ENCODE measurements around the gene KRT222.

The KRT222 gene

DNA sequence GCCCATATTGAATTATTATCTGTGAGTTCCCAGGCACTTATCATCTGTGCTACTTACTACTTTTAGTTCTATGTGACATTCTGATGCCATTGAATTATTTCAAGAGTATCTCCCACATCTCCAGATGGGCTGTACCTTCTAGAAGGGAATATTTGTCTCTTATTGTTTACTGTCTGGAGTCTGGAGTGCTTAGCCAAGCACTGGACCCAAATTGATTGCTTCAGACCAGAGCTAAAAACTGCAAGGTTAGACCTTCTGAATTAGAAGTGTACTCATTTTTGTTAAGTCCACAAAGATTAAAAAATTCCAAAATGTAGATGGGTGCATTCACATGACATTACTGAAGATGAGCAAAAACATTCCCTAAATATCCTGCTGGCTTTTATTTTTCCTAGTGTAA lies 16.0 kb upstream of the KRT222 start:
- Mint-ChIP-seq H3K36me3 (ENCODE audit: low read depth) (no peaks in the 10 kb centered on the region), H3K4me1 (ENCODE audit: low read depth) (peaks cover 7% of the 10 kb centered on the region), H3K27me3 (ENCODE audit: low read depth) (peaks cover 38% of the 10 kb centered on the region), H3K27ac (no peak overlapping the region), H3K9me3 (no peaks in the 10 kb centered on the region), H3K4me3 (no peak overlapping the region)
- no peak for DNase-seq (ENCODE audit: low spot score)

DNA sequence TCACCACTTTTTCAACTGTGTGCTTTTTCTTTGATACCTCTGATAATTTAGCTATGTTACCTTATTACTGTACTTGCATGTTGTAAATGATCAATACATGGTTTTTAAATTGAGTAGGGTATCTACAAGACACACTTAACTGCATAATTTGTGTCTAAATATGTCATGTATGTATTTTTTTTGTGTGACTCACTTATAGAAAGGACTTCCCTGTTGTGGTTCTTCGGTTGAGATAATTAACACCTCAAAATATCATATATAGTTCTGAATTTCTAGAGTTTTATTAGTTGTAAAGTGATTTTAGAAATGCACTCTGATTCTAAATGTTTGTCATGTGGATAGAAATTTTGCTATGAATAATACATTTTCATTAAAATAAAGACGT lies 14.5 kb upstream of the KRT222 start:
- DNase-seq (ENCODE audit: low spot score) = no peak
- Mint-ChIP-seq H3K27me3 (ENCODE audit: low read depth) (peaks cover 46% of the 10 kb centered on the region), H3K4me3 (no peak overlapping the region), H3K27ac (no peak overlapping the region), H3K9me3 (no peaks in the 10 kb centered on the region), H3K36me3 (ENCODE audit: low read depth) (no peaks in the 10 kb centered on the region), H3K4me1 (ENCODE audit: low read depth) (peaks cover 7% of the 10 kb centered on the region)

DNA sequence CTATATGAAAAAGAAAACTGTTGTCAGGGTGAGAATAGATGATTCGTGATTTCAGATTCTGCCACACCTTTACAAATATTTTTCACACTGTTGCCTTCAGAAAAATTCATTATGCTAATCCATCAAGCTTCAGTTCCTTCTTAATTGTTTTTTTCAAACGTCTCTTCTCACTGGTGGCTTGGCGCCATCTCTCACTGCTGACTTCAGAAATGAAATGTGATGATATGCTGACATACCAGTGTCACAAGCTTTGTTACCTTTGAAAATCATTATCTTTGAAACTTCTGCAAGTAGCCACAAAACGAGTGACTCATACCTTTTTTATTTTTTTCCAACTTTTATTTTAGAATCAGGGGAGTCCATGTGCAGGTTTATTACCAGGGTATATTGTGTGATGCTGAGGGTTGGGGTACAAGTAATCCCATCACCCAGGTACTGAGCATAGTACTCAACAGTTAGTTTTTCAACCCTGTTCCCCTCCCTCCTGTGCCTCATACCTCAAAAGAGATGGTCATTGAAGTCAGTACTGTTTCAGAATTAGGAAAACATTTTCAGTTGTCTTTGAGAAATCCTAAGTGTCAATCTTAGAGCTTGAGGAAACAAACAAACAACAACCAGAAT lies 14.0 kb upstream of the KRT222 start:
- Mint-ChIP-seq H3K9me3 (no peaks in the 10 kb centered on the region), H3K36me3 (ENCODE audit: low read depth) (no peaks in the 10 kb centered on the region), H3K27me3 (ENCODE audit: low read depth) (peaks cover 49% of the 10 kb centered on the region), H3K27ac (no peak overlapping the region), H3K4me1 (ENCODE audit: low read depth) (peaks cover 7% of the 10 kb centered on the region), H3K4me3 (no peak overlapping the region)
- DNase-seq (ENCODE audit: low spot score) = no peak

DNA sequence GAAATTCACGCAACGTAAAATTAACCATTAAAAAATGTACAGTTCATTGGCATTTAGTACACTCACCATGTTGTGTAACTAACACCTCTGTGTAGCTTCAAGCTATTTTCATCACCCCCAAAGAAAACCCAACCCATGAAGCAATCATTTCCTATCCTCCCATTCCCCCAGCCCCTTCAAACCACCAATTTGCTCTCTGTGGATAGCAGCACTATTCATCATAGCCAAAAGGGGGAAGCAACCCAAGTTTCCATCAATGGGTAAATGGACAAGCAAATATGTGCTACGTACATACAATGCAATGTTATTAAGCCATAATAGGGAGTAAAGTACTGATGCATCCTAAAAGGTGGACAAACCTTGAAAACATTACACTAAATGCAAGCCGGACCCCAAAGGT lies 10.9 kb upstream of the KRT222 start:
- no peak for DNase-seq (ENCODE audit: low spot score)
- H3K4me3 Mint-ChIP-seq = no peak overlapping the region
- H3K9me3 Mint-ChIP-seq = no peaks in the 10 kb centered on the region
- no peak overlapping the region for H3K27ac Mint-ChIP-seq
- peaks cover 54% of the 10 kb centered on the region for H3K27me3 Mint-ChIP-seq (ENCODE audit: low read depth)
- peaks cover 7% of the 10 kb centered on the region for H3K4me1 Mint-ChIP-seq (ENCODE audit: low read depth)
- H3K36me3 Mint-ChIP-seq (ENCODE audit: low read depth) = no peaks in the 10 kb centered on the region

DNA sequence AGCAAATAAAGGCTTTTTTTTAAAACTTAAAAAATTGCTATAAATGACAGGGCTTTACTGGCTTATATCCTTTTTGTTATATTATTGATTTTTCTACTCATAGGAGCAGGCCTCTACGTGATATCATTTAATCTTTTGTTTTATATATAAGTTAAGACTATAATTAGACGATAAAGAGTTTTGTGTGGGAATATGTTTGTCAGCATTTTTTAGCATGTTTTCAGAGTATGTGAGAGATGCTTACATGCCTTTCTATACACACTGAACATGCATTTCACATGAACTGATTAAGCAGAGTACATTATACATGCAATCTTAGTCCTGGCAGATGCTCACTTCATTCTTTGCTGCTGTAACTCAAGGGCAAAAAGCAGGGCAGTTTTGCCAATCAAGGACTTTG lies 7.7 kb upstream of the KRT222 start:
- no peaks in the 10 kb centered on the region for H3K36me3 Mint-ChIP-seq (ENCODE audit: low read depth)
- DNase-seq (ENCODE audit: low spot score) = no peak
- H3K4me3 Mint-ChIP-seq = no peak overlapping the region
- H3K27ac Mint-ChIP-seq = no peak overlapping the region
- peaks cover 56% of the 10 kb centered on the region for H3K27me3 Mint-ChIP-seq (ENCODE audit: low read depth)
- no peaks in the 10 kb centered on the region for H3K9me3 Mint-ChIP-seq
- H3K4me1 Mint-ChIP-seq (ENCODE audit: low read depth) = no peaks in the 10 kb centered on the region

DNA sequence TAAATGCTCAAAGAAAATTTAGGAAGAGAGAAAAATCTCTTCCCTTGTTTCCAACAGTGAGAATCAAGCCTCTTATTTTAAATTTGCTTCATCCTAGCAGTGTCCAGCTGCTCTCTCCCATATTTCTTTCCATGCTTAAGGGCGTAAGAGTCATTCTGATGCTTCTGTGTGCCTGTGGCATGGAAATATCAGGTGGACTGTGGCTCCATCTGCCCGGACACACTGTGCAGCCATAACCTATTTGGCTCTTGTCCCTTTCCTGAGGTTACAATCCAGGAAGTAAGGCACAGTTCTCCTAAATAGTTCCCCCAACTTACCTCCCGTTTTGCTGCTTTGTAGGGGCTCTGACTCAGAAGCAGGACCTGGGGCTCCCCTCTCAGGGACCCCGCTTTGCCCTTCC lies 6.3 kb upstream of the KRT222 start:
- Mint-ChIP-seq H3K27ac (no peak overlapping the region), H3K4me3 (no peak overlapping the region), H3K4me1 (ENCODE audit: low read depth) (no peaks in the 10 kb centered on the region), H3K9me3 (no peaks in the 10 kb centered on the region), H3K36me3 (ENCODE audit: low read depth) (no peaks in the 10 kb centered on the region), H3K27me3 (ENCODE audit: low read depth) (peaks cover 46% of the 10 kb centered on the region)
- no peak for DNase-seq (ENCODE audit: low spot score)

DNA sequence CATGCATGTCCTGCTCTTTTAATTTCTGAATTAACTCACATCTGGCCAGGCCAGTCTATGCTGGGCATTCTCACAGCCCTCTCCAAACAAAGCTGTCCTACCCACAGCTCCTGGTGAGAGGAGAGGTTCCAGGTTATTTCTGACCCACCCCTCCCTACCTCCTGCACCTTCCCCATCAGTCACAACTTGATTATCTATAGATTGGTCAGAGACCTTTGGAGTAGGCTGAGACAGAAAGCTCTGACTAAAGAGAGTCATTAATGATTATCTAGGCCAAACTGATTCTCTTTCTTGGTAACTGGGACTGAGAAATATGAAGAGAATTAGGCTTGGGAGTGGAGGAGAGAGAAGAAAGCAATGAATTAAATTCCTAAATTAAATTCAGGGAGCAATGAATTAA lies 1.4 kb upstream of the KRT222 start:
- Mint-ChIP-seq H3K9me3 (no peaks in the 10 kb centered on the region), H3K27ac (no peak overlapping the region), H3K4me3 (no peak overlapping the region), H3K27me3 (ENCODE audit: low read depth) (peaks cover 42% of the 10 kb centered on the region), H3K36me3 (ENCODE audit: low read depth) (no peaks in the 10 kb centered on the region), H3K4me1 (ENCODE audit: low read depth) (peaks cover 4% of the 10 kb centered on the region)
- DNase-seq (ENCODE audit: low spot score) = no peak

DNA sequence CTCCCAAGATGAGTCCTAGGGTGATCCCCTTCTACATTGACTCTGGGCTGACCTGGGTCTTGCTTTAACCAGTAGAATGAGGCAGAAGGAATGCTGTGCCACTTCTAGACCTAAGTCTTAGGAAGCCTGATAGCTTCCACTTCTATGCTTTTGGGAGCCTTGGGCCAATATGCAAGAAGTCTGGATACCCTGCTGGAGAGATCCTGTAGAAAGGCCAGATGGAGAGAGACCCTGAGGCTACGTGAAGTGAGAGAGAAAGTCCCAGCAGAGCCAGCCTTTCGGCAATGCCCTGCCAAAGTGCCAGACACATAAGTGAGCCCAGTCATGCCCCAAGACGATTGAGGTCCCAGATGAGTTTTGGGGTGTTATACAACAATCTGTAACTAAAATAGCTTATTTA lies 1.7 kb downstream of the KRT222 start:
- DNase-seq (ENCODE audit: low spot score) = no peak
- Mint-ChIP-seq H3K9me3 (no peaks in the 10 kb centered on the region), H3K4me3 (no peak overlapping the region), H3K36me3 (ENCODE audit: low read depth) (no peaks in the 10 kb centered on the region), H3K27ac (no peak overlapping the region), H3K27me3 (ENCODE audit: low read depth) (peaks cover 37% of the 10 kb centered on the region), H3K4me1 (ENCODE audit: low read depth) (peaks cover 10% of the 10 kb centered on the region)

DNA sequence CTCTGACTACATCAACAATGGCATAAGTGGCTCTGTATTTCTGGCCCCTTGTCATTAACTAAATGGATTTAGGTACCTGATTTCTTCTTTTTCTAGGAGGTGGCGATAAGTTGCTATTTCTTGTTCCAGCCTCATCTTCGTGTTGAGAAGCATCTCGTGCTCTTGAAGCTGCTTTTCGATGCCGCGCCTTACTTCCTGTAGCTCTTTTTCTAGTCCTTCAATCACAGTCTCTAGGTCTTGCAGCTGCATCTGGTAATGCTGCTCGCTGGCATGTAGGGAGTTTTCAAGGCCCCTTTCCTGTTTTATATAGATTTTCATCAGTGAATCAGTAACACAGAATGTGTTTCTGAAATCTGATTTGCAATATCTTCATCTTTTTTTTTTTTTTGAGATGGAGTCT lies 5.1 kb downstream of the KRT222 start:
- Mint-ChIP-seq H3K27ac (no peak overlapping the region), H3K4me3 (no peak overlapping the region), H3K36me3 (ENCODE audit: low read depth) (no peaks in the 10 kb centered on the region), H3K27me3 (ENCODE audit: low read depth) (peaks cover 36% of the 10 kb centered on the region), H3K4me1 (ENCODE audit: low read depth) (peaks cover 7% of the 10 kb centered on the region), H3K9me3 (no peaks in the 10 kb centered on the region)
- no peak for DNase-seq (ENCODE audit: low spot score)

DNA sequence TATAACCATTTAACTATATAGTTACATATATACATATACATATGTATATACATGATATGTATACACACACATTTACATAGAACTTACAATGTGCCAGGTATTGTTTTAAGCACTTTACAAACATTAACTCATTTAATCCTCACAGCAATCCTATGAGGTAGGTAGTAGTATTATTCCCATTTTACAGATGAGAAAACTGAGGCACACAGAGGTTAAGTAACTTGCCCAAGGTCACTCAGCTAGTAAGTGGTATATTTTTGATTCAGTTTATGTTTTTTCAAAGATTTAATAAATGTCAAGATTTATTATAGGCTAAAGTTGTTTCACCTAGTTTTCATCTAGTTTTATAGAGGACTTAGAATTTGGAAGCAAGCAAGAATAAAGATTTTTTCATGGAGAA lies 6.6 kb downstream of the KRT222 start:
- H3K36me3 Mint-ChIP-seq (ENCODE audit: low read depth) = no peaks in the 10 kb centered on the region
- peaks cover 30% of the 10 kb centered on the region for H3K27me3 Mint-ChIP-seq (ENCODE audit: low read depth)
- no peak for DNase-seq (ENCODE audit: low spot score)
- H3K4me1 Mint-ChIP-seq (ENCODE audit: low read depth) = peaks cover 5% of the 10 kb centered on the region
- no peak overlapping the region for H3K4me3 Mint-ChIP-seq
- no peaks in the 10 kb centered on the region for H3K9me3 Mint-ChIP-seq
- H3K27ac Mint-ChIP-seq = no peak overlapping the region

DNA sequence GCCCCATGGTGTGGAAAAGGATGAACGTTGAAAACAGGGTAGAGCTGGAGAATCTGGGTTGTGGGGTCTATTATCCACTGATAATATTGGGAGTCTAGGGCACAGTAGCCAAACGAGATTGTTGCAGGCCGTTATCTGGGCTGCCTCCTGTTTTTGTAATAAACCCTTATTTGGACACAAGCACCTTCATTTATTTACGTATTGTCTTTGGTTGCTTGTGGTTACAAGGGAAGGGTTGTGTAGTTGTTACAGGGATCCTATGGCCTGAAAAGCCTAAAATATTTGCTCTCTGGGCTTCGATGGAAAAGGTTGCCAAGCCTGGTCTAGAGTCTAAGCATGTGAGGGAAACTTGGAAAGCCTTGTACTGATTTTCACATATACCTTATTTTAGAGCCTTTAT lies 13.0 kb downstream of the KRT222 start:
- Mint-ChIP-seq H3K27me3 (ENCODE audit: low read depth) (peaks cover 8% of the 10 kb centered on the region), H3K27ac (no peak overlapping the region), H3K4me1 (ENCODE audit: low read depth) (peaks cover 8% of the 10 kb centered on the region), H3K36me3 (ENCODE audit: low read depth) (no peaks in the 10 kb centered on the region), H3K4me3 (no peak overlapping the region), H3K9me3 (no peaks in the 10 kb centered on the region)
- DNase-seq (ENCODE audit: low spot score) = no peak

DNA sequence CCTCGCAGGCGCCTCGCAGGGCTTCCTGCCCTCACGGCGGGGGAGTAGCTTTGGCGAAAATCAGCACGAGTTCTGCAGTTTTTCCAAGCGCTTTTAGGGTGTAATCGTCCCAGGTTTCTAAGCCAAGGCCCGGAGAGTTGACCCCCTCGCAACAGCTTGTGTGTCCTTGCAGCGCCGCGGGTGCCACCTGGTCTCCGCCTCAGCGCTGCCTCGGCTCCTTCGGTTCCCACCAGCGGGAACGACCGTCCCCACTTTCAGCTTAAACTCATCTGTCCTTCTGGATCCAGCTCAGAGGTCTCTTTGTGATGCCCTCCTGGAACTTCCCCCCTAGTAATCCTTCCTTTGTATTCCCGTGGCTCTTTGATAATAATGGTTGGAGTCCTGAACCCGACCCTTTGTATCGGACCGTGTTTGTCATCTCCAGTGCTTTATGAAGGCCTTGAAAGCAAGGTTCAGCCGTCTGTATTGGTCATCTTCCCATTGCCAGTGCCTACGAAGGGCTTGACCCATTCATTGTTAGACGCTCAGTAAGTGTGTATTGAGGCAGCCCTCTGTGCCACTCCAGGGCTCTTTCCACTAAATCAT lies 16.5 kb downstream of the KRT222 start:
- H3K27ac Mint-ChIP-seq = peak overlapping the region; percentile 94
- peaks cover 32% of the 10 kb centered on the region for H3K4me1 Mint-ChIP-seq (ENCODE audit: low read depth)
- peaks cover 17% of the 10 kb centered on the region for H3K36me3 Mint-ChIP-seq (ENCODE audit: low read depth)
- H3K4me3 Mint-ChIP-seq = peak overlapping the region; percentile 91
- DNase-seq (ENCODE audit: low spot score) = no peak
- no peaks in the 10 kb centered on the region for H3K27me3 Mint-ChIP-seq (ENCODE audit: low read depth)
- no peaks in the 10 kb centered on the region for H3K9me3 Mint-ChIP-seq

DNA sequence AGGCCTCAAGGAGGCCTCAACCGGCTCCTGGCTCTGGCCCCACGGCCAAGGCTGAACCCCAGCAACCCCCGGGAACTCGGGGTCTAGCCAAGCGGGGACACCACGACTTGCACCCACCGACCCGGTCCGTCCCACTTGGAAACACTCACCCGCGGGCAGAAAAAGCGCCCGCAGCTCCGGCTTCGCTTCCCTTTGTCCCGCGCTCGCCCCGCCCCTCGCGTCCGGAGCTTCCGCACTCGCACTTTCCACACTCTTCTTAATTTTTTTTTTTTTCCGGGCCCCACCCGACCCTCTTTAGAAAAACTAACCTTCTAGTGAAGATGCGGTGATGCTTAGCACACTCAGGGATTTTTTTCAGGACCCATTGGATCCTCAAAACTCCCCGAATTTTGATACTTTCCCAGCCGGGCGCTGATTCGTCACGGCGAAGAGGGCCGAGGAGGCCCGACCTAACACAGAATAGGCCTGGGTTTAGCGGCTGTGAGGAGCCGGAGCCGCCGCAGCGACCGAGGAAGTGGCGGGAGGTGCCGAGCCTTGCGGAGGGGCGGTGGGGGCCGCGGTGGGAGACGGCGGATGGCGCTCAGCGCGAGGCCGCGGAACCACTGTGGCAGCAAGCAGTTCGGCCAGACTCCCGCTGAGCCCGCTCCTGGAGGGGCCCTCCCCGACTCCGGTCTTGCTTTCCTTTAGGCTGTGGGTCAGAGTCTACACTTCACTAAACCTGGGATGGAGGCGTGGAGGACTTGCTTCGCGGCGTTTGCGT lies 17.2 kb downstream of the KRT222 start, which contains the start of gene SMARCE1:
Gene SMARCE1, minus strand, starts transcription at position 195 of the 760 bp plus-strand sequence. CDS start 2,016 bp downstream, outside the sequence.
- Mint-ChIP-seq H3K36me3 (ENCODE audit: low read depth) (peaks cover 24% of the 10 kb centered on the region), H3K4me3 (peak within 1 kb of the TSS; percentile 91), H3K9me3 (no peaks in the 10 kb centered on the region), H3K27me3 (ENCODE audit: low read depth) (no peaks in the 10 kb centered on the region), H3K4me1 (ENCODE audit: low read depth) (peaks cover 37% of the 10 kb centered on the region), H3K27ac (peak within 1 kb of the TSS; percentile 94)
- DNase-seq (ENCODE audit: low spot score) = peak; percentile 69

DNA sequence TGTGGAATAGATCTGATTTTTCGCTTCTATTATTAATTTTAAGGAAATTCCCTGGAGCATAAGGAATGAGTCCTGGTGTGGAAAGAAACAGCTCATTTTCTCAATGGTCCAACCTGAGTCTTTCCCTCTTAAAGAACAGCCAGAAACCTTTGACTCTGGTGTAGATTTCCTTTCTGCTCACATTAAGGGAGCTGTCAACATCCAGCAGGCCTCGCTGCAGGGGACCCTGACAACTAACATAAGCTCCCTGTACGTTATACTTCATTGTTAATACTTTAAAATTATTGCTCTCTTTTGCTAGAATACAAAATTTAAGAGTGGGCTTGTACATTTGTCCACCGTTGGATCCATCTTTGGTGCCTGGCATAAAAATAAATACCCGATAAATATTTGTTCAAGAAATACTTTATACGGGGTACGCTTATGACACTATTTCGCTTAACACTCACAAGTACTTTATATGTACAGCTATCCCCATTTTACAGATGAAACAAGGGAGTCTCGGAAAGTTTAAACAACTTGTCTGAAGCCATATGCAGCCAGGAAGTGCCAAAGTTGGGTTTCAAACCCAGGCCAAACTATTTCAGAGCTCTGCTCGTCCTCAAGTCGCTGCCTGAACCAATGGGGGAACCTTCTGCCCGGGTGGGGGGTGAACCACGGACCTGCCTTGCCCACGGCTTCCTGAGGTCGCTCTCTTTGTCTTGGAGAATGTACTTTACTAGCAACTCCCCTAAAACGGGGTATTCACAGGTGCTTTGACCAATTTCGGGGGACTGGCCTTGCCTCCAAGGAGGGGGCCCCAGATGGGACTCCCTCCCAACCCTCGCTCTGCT lies 18.0 kb downstream of the KRT222 start:
- H3K4me1 Mint-ChIP-seq (ENCODE audit: low read depth) = peaks cover 41% of the 10 kb centered on the region
- peak overlapping the region; percentile 94 for H3K27ac Mint-ChIP-seq
- H3K4me3 Mint-ChIP-seq = peak overlapping the region; percentile 91
- H3K9me3 Mint-ChIP-seq = no peaks in the 10 kb centered on the region
- no peaks in the 10 kb centered on the region for H3K27me3 Mint-ChIP-seq (ENCODE audit: low read depth)
- H3K36me3 Mint-ChIP-seq (ENCODE audit: low read depth) = peaks cover 30% of the 10 kb centered on the region
- DNase-seq (ENCODE audit: low spot score) = no peak

All from T-helper 2 cell treated with Interferon-gamma antibody and Interleukin-4, amounts not matched to agents 5 μg/mL and 100 μg/mL, for 36 hours (primary cell).